GM18867 (cell line): Measurements from ENCODE around the gene VANGL1.
A peak's percentile ranks its signal among the peaks of the same experiment; 100 is the strongest.

Source experiments
- ATAC-seq: cut with Tn5 transposase; IDR thresholded peaks from one replicate; pipeline ENCODE4 v1.9.1; 2021; ENCODE audit warnings: mild to moderate bottlenecking, moderate library complexity; ENCODE audit not compliant: unreplicated experiment

The VANGL1 gene

DNA sequence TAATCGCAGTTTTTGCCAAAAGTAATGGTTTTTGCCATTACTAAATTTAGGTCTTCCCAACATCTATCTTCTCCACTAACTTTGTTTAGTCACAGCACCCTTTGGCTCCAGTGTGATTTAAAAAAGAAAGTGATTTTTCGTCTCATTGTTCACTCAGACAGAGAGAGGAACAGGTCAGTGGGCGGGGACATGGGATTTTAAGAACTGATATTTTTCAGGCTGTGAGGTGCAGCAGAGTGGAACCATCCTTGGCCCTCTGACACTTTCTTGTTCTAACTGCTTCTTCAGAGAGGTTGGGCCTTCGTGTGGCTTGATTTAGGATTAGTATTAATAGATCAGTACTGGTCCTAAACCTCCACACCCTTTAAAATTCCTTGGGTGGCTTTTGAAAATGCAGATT lies 88.0 kb downstream of the VANGL1 start:
- peak; percentile 93 for ATAC-seq

GRCh38 chr1:115732316-115732715 lies 90.5 kb downstream of the VANGL1 start:
- ATAC-seq = no peak

GRCh38 chr1:115740811-115741210 lies 99.0 kb downstream of the VANGL1 start:
- no peak for ATAC-seq

DNA sequence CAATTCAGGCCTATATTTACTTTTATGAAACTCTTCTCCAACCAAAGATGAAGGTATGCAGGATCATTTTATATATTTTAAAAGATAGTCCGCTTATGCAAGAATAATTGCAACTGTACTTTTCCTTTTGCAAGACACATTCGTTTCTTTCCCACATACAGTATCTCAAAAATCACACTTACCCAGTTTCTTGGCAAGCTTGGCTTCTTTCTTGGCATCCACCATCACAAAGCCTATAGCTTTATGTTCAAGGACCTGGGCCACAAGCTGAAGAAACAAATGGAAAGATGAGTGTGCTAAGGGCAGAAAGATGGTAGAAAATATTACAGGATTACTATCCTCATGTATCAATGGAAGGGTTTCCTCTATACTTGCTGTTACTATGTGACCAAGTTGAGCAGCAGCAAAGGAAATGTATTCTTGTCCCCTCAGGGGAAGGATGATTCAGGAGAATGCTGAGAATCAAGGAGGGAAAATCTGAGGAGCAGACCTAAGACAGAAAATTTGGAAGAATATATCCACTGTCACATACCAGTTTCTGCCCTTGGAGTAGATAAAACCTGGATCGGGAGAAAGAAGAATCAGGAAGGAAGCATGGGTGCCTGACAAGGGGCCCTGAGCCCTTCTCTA lies 103.0 kb downstream of the VANGL1 start:
- no peak for ATAC-seq

GRCh38 chr1:115746021-115746690 lies 104.4 kb downstream of the VANGL1 start:
- no peak for ATAC-seq
